MCF 10A (cell line): Measurements from ENCODE around the gene GSK3A. TPM values are rescaled to one million over a fixed set of nuclear protein-coding genes. Genes with fewer than 3 reads are reported as not detected.

Source experiments
- BruUV-seq: library from RNA; stranded (reverse); fragments of 400-500 nt; replicated peaks from 2 replicates; lab custom pipeline; 2021; lab: Mats Ljungman, UMichigan
- CTCF ChIA-PET: fragments of 300-600 bp; sonication (Branson Sonifier 250); formaldehyde crosslinking; extraction: SDS; loops from one replicate; lab custom pipeline; 2021; ENCODE audit warnings: antibody characterized with exemption, inconsistent platforms; lab: Yijun Ruan, JAX
- POLR2A ChIA-PET: fragments of 300-600, 350-650 bp; sonication (Branson Sonifier 250); formaldehyde crosslinking; extraction: SDS; loops from one replicate; lab custom pipeline; 2020; ENCODE audit warnings: antibody characterized with exemption, inconsistent platforms; lab: Yijun Ruan, JAX
- DNase-seq: peaks from one replicate; pipeline ENCODE4 v3.0.0-alpha.2; 2018; ENCODE audit not compliant: unreplicated experiment
- H3K27ac Mint-ChIP-seq: one replicate; pipeline ENCODE4 v1.8.0; 2022; ENCODE audit warnings: mild to moderate bottlenecking, low read depth, mixed read lengths; ENCODE audit not compliant: unreplicated experiment
- H3K27me3 Mint-ChIP-seq: one replicate; pipeline ENCODE4 v1.8.0; 2022; ENCODE audit warnings: mixed read lengths; ENCODE audit not compliant: insufficient read depth, unreplicated experiment
- H3K36me3 Mint-ChIP-seq: one replicate; pipeline ENCODE4 v1.8.0; 2022; ENCODE audit warnings: mild to moderate bottlenecking, moderate library complexity, mixed read lengths; ENCODE audit not compliant: insufficient read depth, unreplicated experiment
- H3K4me1 Mint-ChIP-seq: one replicate; pipeline ENCODE4 v1.8.0; 2022; ENCODE audit warnings: mixed read lengths; ENCODE audit not compliant: insufficient read depth, unreplicated experiment
- H3K4me3 Mint-ChIP-seq: one replicate; pipeline ENCODE4 v1.8.0; 2022; ENCODE audit warnings: mild to moderate bottlenecking, moderate library complexity, mixed read lengths; ENCODE audit not compliant: unreplicated experiment
- H3K9me3 Mint-ChIP-seq: one replicate; pipeline ENCODE4 v1.8.0; 2022; ENCODE audit warnings: mixed read lengths; ENCODE audit not compliant: unreplicated experiment
- intact Hi-C: fragments of 100-400 bp; cut with micrococcal nuclease; formaldehyde crosslinking; loops from 2 replicates; pipeline ENCODE4 v1.14.1; 2022
- total RNA-seq: library from RNA; stranded (reverse); gene quantifications from 2 replicates; pipeline ENCODE4 v1.2.3, GENCODE V29; 2022
- TF ChIP-seq, protein P1 (sequence below): fragments of 200-600 bp; IDR thresholded peaks from one replicate; pipeline ENCODE4 v1.8.0; 2022; ENCODE audit warnings: antibody characterized with exemption, mild to moderate bottlenecking; ENCODE audit not compliant: unreplicated experiment

GSK3A gene
- total RNA-seq, 1 experiment from 2014 or later = 53.5 TPM

DNA sequence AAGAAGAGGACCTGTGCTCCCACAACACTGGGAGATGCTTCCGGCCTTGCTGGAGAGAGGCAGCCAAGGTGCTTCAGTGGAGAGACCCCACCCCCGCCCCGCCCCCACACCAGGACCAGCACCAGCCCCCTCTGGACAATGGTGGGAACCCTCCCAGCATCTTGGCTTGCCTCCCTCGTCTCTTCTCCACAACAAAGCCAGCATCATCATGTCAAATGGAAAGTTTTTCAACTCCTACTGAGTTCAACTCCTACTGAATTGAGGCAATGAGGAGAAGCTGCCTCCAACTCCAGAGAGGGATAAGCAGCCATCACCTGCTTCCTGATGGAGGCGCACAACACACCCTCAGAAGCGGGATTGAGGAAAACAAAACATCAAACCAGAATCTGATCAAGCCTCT, 37.7 kb downstream of the GSK3A start:
- Mint-ChIP-seq H3K4me3 (no peak overlapping the region), H3K27ac (no peak overlapping the region), H3K4me1 (peaks cover 50% of the 10 kb centered on the region), H3K27me3 (no peaks in the 10 kb centered on the region), H3K9me3 (no peaks in the 10 kb centered on the region), H3K36me3 (peaks cover 70% of the 10 kb centered on the region)
- intact Hi-C loops = no loop called here
- POLR2A ChIA-PET = interaction anchor here (5.2 kb wide), 1 partner anchor 11 kb away, joined by 30 read pairs; no protein-coding TSS in a partner anchor
- TF ChIP-seq, protein P1, sequence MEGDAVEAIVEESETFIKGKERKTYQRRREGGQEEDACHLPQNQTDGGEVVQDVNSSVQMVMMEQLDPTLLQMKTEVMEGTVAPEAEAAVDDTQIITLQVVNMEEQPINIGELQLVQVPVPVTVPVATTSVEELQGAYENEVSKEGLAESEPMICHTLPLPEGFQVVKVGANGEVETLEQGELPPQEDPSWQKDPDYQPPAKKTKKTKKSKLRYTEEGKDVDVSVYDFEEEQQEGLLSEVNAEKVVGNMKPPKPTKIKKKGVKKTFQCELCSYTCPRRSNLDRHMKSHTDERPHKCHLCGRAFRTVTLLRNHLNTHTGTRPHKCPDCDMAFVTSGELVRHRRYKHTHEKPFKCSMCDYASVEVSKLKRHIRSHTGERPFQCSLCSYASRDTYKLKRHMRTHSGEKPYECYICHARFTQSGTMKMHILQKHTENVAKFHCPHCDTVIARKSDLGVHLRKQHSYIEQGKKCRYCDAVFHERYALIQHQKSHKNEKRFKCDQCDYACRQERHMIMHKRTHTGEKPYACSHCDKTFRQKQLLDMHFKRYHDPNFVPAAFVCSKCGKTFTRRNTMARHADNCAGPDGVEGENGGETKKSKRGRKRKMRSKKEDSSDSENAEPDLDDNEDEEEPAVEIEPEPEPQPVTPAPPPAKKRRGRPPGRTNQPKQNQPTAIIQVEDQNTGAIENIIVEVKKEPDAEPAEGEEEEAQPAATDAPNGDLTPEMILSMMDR = no peak
- CTCF ChIA-PET = interaction anchor here (1.1 kb wide), 1 partner anchor 20 kb away, joined by 3 read pairs; no protein-coding TSS in a partner anchor
- BruUV-seq = no TSS peak
- no peak for DNase-seq

DNA sequence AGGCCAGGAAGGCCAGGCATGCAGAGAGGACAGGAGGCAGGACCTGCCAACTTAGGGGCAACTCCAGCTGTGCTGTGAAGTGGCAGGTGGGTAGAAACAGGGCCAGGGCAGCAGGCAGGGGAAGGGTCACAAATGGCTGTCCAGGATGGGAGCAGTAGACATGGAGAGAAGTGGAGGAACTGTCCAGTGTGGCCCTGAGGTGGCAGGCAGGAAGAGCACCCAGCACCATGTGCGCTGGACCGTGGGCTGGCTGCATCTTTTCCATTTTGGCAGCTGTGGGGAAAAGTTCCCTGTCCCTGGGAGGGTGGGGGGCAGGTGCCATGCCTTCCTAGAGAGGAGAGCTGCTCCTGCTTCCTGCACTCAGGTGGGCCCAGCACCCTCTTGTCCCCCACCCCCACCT, 38.7 kb downstream of the GSK3A start:
- no peaks in the 10 kb centered on the region for H3K27me3 Mint-ChIP-seq

DNA sequence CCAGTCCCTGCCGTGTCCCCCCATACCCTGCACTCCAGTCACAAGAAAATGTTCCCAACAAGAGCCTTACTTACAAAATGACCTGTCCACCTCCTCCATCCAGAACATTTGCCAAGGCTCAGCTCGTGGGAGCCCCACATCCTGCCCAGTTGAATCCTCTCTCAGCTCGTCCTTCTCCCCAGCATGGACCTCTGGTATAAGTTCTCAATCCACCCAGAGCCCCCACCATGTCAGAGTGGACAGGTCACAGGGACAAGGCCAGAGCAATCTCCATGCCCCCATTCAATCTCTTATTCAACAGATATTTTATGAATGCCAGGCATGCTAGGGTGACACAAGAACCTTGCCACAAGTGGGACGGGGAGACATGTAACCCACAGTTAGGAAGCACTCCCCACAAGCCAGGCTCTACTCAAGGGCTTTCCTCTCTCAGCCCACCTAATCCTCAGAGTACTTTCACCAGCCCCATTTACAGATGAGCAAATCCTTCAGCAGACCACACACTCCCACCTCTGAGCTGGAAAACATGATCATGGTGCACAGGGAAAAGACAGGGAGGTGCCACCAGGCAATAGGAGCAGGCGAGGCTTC, 40.0 kb downstream of the GSK3A start:
- Mint-ChIP-seq H3K4me3 (no peak overlapping the region), H3K27ac (peak overlapping the region; percentile 1), H3K36me3 (peaks cover 78% of the 10 kb centered on the region), H3K4me1 (peaks cover 47% of the 10 kb centered on the region), H3K9me3 (no peaks in the 10 kb centered on the region), H3K27me3 (no peaks in the 10 kb centered on the region)
- POLR2A ChIA-PET = interaction anchor here (0.7 to 1.3 kb wide), 5 partner anchors 13 to 126 kb away, joined by 3 to 4 read pairs (median 3); partner anchors contain the start of genes DEDD2 and ZNF574
- intact Hi-C loops = no loop called here
- TF ChIP-seq, protein P1 = no peak
- no TSS peak for BruUV-seq
- no peak for DNase-seq
- CTCF ChIA-PET = interaction anchor here (0.6 kb wide), 1 partner anchor 77 kb away, joined by 3 read pairs; no protein-coding TSS in a partner anchor

More for the DNA sequence above, 38.7 kb downstream of the GSK3A start:
- no TSS peak for BruUV-seq
- intact Hi-C loops = no loop called here
- Mint-ChIP-seq H3K36me3 (peaks cover 69% of the 10 kb centered on the region), H3K4me3 (no peak overlapping the region), H3K9me3 (no peaks in the 10 kb centered on the region), H3K27ac (peak overlapping the region; percentile 5), H3K4me1 (peaks cover 54% of the 10 kb centered on the region)
- DNase-seq = no peak
- ChIA-PET CTCF (interaction anchor here (1.1 kb wide), 1 partner anchor 19 kb away, joined by 3 read pairs; no protein-coding TSS in a partner anchor), POLR2A (interaction anchor here (5.2 kb wide), 1 partner anchor 12 kb away, joined by 30 read pairs; no protein-coding TSS in a partner anchor)
- TF ChIP-seq, protein P1 = no peak

DNA sequence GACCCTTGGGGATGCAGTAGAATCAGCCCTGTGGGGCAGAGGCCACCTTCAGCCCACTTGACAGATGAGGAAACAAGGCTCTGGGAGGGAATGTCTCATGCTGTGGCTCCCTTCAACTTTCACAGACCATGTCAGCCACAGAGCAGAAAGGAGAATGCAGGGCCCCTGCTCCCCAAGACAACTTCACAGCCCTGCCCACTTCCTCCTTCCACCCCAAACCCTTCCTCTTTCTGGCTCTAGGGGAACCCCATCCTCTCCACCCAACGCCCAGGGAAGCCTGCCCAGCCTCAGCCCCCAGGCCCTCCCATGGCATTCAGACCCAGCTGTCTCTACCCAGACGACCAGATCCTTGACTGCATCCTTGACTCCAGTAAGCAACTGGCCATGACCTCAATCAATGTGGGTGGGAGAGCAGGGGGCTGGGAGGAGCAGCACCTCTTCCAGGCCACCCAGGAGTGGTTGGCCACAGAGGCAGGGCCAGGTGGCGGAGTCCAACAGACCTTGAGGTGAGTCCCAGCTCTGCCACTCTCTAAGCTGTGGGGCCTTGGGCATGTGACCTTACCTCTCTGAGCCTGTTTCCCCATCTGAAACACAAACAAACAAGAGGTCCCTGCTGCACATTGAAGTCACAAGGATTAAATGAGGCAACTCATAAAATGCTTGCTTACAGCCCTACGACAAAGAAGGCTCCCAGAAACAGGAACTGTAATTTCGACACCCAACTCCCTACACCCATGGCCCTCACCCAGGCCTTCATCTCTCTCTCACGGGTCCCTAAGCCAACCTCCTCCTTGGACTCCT, 40.7 kb downstream of the GSK3A start:
- ChIA-PET CTCF (interaction anchor here (0.6 to 0.8 kb wide), 2 partner anchors 78 to 91 kb away, joined by 3 read pairs; no protein-coding TSS in a partner anchor), POLR2A (interaction anchor here (1.0 to 1.3 kb wide), 3 partner anchors 14 to 126 kb away, joined by 3 to 4 read pairs (median 3); partner anchors contain the start of gene ZNF574)
- peaks cover 42% of the 10 kb centered on the region for H3K4me1 Mint-ChIP-seq
- no peak for DNase-seq
- peaks cover 76% of the 10 kb centered on the region for H3K36me3 Mint-ChIP-seq
- H3K27ac Mint-ChIP-seq = peak overlapping the region; percentile 1
- H3K9me3 Mint-ChIP-seq = no peaks in the 10 kb centered on the region
- no peaks in the 10 kb centered on the region for H3K27me3 Mint-ChIP-seq
- TF ChIP-seq, protein P1 = no peak
- H3K4me3 Mint-ChIP-seq = no peak overlapping the region
- no TSS peak for BruUV-seq
- intact Hi-C loops = no loop called here
